Lower leg skin (tissue), 4 donors: ENCODE measurements around the gene MYO18B. TPM values are rescaled to one million over a fixed set of nuclear protein-coding genes. Genes with fewer than 3 reads are reported as not detected.

Experiments
- DNase-seq, 2 donors: peaks; one replicate each; pipeline ENCODE4 v3.0.0-alpha.2; 2019; ENCODE audit warnings: low spot score in 2 of 2
- H3K4me3 ChIP-seq: fragments of 200-600 bp; sonication (generic); 2 replicates; pipeline ENCODE4 v1.5.1; 2017; ENCODE audit warnings: mild to moderate bottlenecking, low read depth; ENCODE audit not compliant: poor library complexity, severe bottlenecking
- POLR2A ChIP-seq, 2 donors: fragments of 450-650 bp; IDR thresholded peaks; one replicate each; pipeline ENCODE4 v1.6.1; 2016 to 2017; ENCODE audit warnings: antibody characterized with exemption in 2 of 2, mild to moderate bottlenecking in 1 of 2, moderate library complexity in 1 of 2
- WGBS, 2 donors: methylation state at CpG; one replicate each; pipeline ENCODE4 v1.1.5; 2018; 5-methylcytosine and 5-hydroxymethylcytosine counted together
- intact Hi-C: fragments of 100-400 bp; cut with DNase I; formaldehyde crosslinking; loops from one replicate; pipeline ENCODE4 v1.15.0; 2023; ENCODE audit warnings: low total_unique reads
- total RNA-seq, 4 donors: library from RNA; depleted of rRNA; stranded (reverse); fragments of >200 nt; gene quantifications; one replicate each; pipeline ENCODE4 v1.1.0, GENCODE V29; 2016
- TF ChIP-seq, protein P1 (sequence below), 3 donors: fragments of 450-650 bp; IDR thresholded peaks; one replicate each; pipeline ENCODE4 v1.5.1; 2016; ENCODE audit warnings: antibody characterized with exemption in 3 of 3, mild to moderate bottlenecking in 3 of 3, moderate library complexity in 2 of 3

MYO18B gene
- total RNA-seq, 4 donors from 2014 or later: 1.5 to 3.4 TPM; not detected in 2

DNA sequence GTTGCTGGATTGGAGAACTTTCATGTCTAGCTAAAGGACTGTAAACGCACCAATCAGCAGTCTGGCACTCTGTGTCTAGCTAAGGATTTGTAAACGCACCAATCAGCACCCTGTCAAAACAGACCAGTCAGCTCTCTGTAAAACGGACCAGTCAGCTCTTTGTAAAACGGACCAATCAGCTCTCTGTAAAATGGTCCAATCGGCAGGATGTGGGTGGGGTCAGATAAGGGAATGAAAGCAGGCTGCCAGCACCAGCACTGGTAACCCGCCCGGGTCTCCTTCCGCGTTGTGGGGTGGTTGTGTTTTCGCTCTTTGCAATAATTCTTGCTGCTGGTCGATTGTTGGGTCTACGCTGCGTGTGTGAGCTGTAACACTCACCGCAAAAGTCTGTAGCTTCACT is 11.3 kb downstream of the MYO18B start:
- 90 to 93% methylated on average over 14 of the region's 14 CpGs for WGBS, 2 donors
- DNase-seq: no peak
- no peak for TF ChIP-seq POLR2A (IDR thresholded peaks at IDR 0.05)
- TF ChIP-seq, protein P1, sequence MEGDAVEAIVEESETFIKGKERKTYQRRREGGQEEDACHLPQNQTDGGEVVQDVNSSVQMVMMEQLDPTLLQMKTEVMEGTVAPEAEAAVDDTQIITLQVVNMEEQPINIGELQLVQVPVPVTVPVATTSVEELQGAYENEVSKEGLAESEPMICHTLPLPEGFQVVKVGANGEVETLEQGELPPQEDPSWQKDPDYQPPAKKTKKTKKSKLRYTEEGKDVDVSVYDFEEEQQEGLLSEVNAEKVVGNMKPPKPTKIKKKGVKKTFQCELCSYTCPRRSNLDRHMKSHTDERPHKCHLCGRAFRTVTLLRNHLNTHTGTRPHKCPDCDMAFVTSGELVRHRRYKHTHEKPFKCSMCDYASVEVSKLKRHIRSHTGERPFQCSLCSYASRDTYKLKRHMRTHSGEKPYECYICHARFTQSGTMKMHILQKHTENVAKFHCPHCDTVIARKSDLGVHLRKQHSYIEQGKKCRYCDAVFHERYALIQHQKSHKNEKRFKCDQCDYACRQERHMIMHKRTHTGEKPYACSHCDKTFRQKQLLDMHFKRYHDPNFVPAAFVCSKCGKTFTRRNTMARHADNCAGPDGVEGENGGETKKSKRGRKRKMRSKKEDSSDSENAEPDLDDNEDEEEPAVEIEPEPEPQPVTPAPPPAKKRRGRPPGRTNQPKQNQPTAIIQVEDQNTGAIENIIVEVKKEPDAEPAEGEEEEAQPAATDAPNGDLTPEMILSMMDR (IDR thresholded peaks at IDR 0.05): no peak
- H3K4me3 ChIP-seq: no peak overlapping the region
- intact Hi-C loops: no loop called here

DNA sequence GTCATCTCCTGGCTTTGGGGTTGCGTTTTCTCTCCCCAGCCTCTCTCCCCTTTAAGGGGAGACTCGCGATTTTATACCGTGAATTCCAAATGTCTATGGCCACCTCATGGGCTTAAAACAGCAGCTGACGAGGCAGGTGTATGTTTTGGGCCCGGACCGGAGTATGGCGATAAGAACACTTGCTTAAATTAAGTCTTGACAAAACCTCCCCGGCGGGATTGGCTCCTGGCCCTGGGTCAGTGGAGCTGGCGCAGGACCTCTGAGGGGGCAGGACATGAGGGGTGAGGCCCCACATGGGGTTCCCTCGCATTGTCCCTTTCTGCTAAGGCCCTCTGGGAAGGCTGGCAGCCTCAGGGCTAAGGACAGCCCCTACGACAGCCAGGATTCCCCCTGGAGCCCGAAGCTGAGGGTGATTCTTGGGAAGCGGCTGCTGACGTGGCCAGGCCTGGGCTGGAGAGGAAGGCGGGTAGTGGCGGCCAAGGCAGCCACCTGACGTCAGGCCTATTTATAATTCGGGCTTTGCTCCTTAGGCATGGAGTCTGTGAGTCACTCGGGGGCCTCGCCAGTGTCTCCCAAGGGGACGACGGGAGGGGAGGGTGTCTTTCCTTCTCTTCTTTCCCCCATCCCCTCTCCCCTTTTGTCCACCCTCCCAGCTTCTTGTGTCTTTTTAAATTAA is 12.7 kb downstream of the MYO18B start:
- intact Hi-C loops: no loop called here
- TF ChIP-seq, protein P1 (IDR thresholded peaks at IDR 0.05): no peak
- TF ChIP-seq POLR2A (IDR thresholded peaks at IDR 0.05): no peak
- 63 to 83% methylated on average over 22 to 24 of the region's 24 CpGs for WGBS, 2 donors
- DNase-seq: peak in 1 of 2 donors; percentile 28
- H3K4me3 ChIP-seq: no peak overlapping the region

DNA sequence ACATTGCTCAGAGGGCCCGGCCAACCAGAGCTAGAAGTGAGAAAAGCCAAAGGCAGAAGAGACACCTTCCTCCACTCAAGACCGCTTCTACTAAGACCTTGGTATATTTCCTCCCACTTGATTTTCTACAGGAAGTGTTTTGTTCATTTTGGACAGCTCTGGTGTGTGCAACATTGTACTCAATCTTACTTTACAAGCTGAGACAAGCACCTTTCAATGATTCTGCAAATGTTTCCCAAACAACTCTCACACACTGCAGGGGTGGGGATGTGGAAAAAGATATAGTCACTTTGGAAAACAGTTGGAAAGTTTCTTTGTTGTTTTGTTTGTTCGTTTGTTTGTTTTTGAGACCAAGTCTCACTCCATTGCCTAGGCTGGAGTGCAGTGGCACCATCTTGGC is 15.7 kb downstream of the MYO18B start:
- TF ChIP-seq, protein P1 (IDR thresholded peaks at IDR 0.05): no peak
- TF ChIP-seq POLR2A (IDR thresholded peaks at IDR 0.05): no peak
- no peak for DNase-seq
- intact Hi-C loops: no loop called here
- WGBS, 2 donors: 63 to 71% methylated on average over 3 of the region's 3 CpGs
- H3K4me3 ChIP-seq: no peak overlapping the region

DNA sequence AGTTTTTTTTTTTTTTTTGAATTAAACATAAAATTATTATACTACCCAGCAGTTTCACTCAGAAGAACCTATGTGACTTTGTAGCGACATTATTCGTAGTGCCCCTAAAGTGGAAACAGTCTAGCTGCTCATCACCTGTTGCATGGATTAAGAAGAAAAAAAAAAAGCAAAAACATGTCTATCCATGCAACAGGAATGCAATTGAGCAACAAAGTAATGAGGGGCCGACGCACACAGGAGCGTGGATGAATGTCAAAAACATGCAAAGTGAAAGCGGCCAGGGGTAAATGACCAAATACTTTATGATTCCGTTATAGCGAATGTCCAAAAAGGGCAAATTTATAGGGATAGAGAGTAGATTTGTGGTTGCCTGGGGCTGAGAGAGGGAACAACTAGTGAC is 16.3 kb downstream of the MYO18B start:
- TF ChIP-seq, protein P1 (IDR thresholded peaks at IDR 0.05): no peak
- TF ChIP-seq POLR2A (IDR thresholded peaks at IDR 0.05): no peak
- intact Hi-C loops: no loop called here
- 57 to 59% methylated on average over 8 of the region's 8 CpGs for WGBS, 2 donors
- no peak overlapping the region for H3K4me3 ChIP-seq
- DNase-seq: no peak

DNA sequence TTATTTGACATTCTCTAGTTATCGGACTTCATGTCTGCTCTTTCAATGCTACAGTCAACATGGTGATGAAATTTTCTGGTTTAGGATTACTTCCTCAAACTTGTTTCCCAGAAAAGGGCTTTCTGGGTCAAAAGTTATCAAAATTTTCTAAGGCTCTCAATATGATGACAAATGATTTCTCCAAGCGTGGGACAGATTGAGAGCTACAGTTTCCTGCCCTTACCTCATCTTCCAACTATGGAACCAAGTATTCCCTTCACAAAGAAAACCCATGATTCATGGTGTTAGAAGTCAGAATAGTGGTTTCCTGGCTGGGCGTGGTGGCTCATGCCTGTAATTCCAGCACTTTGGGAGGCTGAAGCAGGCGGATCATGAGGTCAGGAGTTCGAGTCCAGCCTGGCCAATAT is 17.8 kb downstream of the MYO18B start:
- no peak for DNase-seq
- intact Hi-C loops: no loop called here
- 38 to 48% methylated on average over 5 of the region's 5 CpGs for WGBS, 2 donors
- TF ChIP-seq, protein P1 (IDR thresholded peaks at IDR 0.05): no peak
- no peak for TF ChIP-seq POLR2A (IDR thresholded peaks at IDR 0.05)
- H3K4me3 ChIP-seq: no peak overlapping the region

DNA sequence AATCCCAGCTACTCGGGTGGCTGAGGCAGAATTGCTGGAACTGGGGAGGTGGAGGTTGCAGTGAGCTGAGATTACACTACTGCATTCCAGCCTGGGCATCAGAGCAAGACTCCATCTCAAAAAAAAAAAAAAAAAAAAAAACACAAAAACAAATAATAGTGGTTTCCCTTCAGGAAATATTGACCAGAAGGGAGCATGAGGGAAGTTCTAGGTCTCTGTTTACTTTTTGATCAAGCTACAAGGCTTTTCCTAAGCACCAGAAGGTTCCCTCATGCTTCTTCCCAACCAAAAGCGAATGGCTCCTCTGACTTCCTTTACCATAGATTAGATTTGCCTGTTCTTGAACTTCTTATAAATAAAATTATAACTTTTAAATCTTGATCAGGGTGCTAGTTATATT is 18.3 kb downstream of the MYO18B start:
- no peak overlapping the region for H3K4me3 ChIP-seq
- no peak for TF ChIP-seq POLR2A (IDR thresholded peaks at IDR 0.05)
- TF ChIP-seq, protein P1 (IDR thresholded peaks at IDR 0.05): no peak
- WGBS, 2 donors: 49 to 58% methylated on average over 2 of the region's 2 CpGs
- no peak for DNase-seq
- intact Hi-C loops: no loop called here
